Measurements from ENCODE around the gene AP4S1.
"Not testable (repeated sequence)": the region's sequence is repeated elsewhere in the genome, so short reads cannot be mapped to it uniquely, and the experiment has no call there.

The AP4S1 gene

DNA sequence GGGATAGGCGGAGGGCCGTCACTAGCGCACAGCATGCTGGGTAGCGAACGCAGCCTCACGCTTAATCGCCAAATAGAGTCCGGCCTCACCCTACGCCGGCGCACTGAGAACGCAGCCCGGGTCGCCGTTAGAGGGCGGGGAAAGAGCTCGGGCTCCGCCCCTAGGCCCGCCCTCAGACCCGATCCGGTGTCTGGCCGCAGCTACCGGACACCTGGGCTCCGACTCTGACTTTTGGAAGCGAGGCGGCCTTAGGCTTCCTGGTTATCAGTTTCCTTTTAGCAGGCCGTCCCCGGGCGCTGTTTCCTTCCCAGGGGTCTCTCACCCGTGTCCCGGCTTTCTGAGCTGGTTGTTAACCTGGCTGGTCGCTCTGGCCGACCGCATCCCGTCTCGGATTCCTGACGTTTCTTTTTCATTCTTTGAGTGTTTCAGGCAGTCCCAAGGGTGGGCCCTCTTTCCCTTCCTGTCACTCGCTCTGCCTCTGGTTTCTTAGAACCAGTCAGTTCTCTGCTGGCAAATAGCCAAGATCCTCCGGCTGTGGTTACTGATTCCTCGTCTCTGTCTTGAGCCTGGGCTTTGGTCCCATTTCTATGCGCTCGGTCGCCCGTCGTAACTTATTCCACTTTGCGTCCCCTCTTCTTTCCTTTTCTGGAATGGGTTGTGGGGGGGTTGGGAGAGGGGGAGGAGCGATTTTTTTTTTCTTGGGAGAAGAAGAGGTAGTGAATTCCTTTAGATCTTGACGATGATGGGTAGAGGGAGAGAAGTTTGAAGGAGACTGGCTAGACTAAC is 1.2 kb downstream of the AP4S1 start:
- no peaks in the 10 kb centered on the region for H3K36me3 ChIP-seq (ENCODE audit: control insufficient read depth, insufficient read depth, low read length)
- H3K4me3 ChIP-seq (ENCODE audit: low read depth, low read length): peak overlapping the region; percentile 94
- H3K9ac ChIP-seq (ENCODE audit: low read depth, low read length): peak overlapping the region; percentile 49
- H3K27ac ChIP-seq (ENCODE audit: low read depth, low read length): peak overlapping the region; percentile 97
- no peaks in the 10 kb centered on the region for H3K27me3 ChIP-seq (ENCODE audit: control insufficient read depth, insufficient read depth, low read length)
- H3K9me3 ChIP-seq (ENCODE audit: control insufficient read depth, insufficient read depth, low read length): no peaks in the 10 kb centered on the region
- H3K4me1 ChIP-seq (ENCODE audit: control insufficient read depth, insufficient read depth, low read length): peaks cover 17% of the 10 kb centered on the region; the same call in 1 of the 2 replicates

DNA sequence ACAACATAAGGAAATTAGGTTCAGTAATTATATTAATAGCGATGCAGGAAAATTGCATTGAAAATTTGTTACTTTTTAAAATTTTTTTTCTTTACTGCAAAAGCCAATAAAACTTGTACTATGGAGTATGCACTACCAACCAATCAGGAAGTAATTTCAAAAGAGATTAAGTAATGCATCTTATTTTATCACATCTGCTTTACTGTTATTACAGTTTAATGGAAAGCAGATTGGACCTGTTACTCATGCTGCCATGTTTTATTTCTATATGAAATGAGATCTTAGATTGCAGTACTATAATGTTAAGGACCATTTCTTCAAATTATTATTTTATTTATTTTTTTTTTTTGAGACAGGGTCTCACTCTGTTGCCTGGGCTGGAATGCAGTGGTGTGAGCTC is 2.4 kb downstream of the AP4S1 start:
- Histone ChIP-seq H3K9me3 (ENCODE audit: control insufficient read depth, insufficient read depth, low read length) (no peaks in the 10 kb centered on the region), H3K9ac (ENCODE audit: low read depth, low read length) (no peak overlapping the region), H3K4me3 (ENCODE audit: low read depth, low read length) (peak overlapping the region; percentile 94)

DNA sequence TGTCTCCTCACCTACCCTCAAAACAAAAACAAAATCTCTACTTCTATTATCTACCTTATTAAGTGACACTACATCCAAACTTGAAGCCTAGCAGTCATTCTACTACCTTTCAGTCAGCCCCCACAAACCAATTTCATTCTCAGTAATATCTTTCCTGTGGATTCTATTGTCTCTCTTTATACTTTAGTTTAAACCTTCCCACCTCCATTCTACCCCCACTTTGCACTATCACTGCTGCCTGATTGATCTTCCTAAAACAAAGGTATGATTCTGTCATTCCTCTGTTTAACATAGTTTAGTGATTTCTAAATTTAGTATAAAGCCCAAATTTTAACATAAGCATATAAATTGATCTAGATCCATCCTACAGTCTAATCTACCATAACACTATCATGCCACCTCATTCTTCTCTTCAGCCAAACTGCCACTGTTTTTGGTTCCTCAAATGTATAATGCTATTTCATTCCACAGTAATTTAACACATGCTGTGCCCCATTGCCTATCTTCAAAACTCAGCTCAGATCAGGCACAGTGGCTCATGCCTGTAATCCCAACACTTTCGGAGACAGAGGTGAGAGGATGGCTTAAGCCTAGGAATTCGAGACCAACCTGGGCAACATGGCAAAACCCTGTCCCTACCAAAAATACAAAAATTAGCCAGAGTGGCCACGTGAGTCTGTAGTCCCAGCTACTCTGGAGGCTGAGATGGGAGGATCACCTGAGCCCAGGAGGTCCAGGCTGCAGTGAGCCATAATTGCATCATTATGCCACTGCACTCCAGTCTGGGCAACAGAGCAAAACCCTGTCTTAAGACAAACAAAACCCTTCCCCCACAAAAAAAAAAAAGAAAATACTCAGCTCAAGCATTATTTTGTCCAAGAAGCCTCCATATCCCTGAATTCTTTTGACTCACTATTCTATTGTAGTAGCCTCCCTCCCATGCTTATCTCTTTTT is 3.8 kb downstream of the AP4S1 start:
- Histone ChIP-seq H3K36me3 (ENCODE audit: control insufficient read depth, insufficient read depth, low read length) (no peaks in the 10 kb centered on the region), H3K27me3 (ENCODE audit: control insufficient read depth, insufficient read depth, low read length) (no peaks in the 10 kb centered on the region), H3K9me3 (ENCODE audit: control insufficient read depth, insufficient read depth, low read length) (no peaks in the 10 kb centered on the region), H3K27ac (ENCODE audit: low read depth, low read length) (no peak overlapping the region), H3K9ac (ENCODE audit: low read depth, low read length) (no peak overlapping the region), H3K4me3 (ENCODE audit: low read depth, low read length) (no peak overlapping the region), H3K4me1 (ENCODE audit: control insufficient read depth, insufficient read depth, low read length) (peaks cover 6% of the 10 kb centered on the region; the same call in 1 of the 2 replicates)

More for the DNA sequence above, 2.4 kb downstream of the AP4S1 start:
- H3K27ac ChIP-seq (ENCODE audit: low read depth, low read length): peak overlapping the region; percentile 97
- H3K36me3 ChIP-seq (ENCODE audit: control insufficient read depth, insufficient read depth, low read length): no peaks in the 10 kb centered on the region
- no peaks in the 10 kb centered on the region for H3K27me3 ChIP-seq (ENCODE audit: control insufficient read depth, insufficient read depth, low read length)
- H3K4me1 ChIP-seq (ENCODE audit: control insufficient read depth, insufficient read depth, low read length): peaks cover 17% of the 10 kb centered on the region; the same call in 1 of the 2 replicates

DNA sequence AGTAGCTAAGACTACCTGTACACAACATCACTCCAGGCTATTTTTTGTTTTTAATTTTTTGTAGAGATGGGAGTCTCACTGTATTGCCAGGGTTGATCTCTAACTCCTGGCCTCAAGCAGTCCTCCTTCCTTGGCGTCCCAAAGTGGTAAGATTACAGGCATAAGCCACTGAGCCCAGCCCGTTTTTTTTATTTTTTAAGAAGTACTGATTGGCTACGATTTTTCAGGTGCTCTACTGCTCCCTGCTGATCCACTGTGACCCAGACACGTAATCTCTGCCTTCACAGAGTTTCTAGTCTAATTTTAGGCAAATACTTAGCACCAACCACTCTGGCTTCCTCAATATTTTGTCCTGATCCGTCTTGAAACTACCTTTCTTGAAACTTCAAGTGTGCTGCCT is 5.0 kb downstream of the AP4S1 start:
- Histone ChIP-seq H3K9ac (ENCODE audit: low read depth, low read length) (no peak overlapping the region), H3K36me3 (ENCODE audit: control insufficient read depth, insufficient read depth, low read length) (no peaks in the 10 kb centered on the region), H3K4me3 (ENCODE audit: low read depth, low read length) (no peak overlapping the region), H3K4me1 (ENCODE audit: control insufficient read depth, insufficient read depth, low read length) (no peaks in the 10 kb centered on the region), H3K27ac (ENCODE audit: low read depth, low read length) (no peak overlapping the region), H3K27me3 (ENCODE audit: control insufficient read depth, insufficient read depth, low read length) (no peaks in the 10 kb centered on the region), H3K9me3 (ENCODE audit: control insufficient read depth, insufficient read depth, low read length) (no peaks in the 10 kb centered on the region)

DNA sequence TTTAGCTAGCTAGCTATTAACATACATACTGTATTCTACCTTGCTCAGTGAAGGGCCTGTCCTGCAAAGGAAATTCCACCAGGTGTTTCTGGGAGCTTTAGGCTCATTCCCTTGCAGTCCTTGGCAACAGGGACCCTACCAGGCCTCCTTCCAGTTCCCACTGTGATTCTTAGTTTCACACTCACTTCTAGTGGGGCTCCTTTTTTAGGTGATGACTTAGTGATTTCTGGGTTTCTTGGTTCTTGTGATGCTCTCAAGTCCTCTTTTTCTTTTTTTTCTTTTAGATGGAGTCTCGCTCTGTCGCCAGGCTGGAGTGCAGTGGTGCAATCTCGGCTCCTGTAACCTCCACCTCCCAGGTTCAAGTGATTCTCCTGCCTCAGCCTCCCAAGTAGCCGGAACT is 11.1 kb downstream of the AP4S1 start:
- no peaks in the 10 kb centered on the region for H3K27me3 ChIP-seq (ENCODE audit: control insufficient read depth, insufficient read depth, low read length)

DNA sequence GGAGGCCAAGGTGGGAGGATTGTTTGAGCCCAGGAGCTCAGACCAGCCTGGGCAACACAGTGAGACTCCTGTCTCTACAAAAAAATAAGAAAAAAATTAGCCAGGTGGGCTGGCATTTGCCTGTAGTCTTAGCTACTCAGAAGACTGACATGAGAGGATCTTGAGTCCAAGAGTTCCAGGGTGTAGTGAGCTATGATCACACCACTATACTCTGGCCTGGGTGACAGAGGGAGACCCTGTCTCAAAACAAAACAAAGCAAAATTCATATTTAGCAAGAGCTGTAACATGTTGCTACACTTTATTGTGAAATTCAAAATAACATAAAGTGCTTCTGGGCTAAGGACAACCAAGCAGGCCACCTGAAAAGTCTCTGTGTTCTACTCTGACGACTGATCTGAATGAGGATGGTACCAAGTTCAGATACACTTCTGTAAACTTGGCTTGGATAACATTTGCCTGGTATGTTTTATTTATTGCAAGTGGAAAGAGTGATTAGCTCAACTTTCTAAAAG is 12.3 kb downstream of the AP4S1 start:
- Histone ChIP-seq H3K9ac (ENCODE audit: low read depth, low read length) (no peak overlapping the region), H3K36me3 (ENCODE audit: control insufficient read depth, insufficient read depth, low read length) (no peaks in the 10 kb centered on the region), H3K27me3 (ENCODE audit: control insufficient read depth, insufficient read depth, low read length) (no peaks in the 10 kb centered on the region), H3K9me3 (ENCODE audit: control insufficient read depth, insufficient read depth, low read length) (no peaks in the 10 kb centered on the region), H3K4me1 (ENCODE audit: control insufficient read depth, insufficient read depth, low read length) (peaks cover 11% of the 10 kb centered on the region), H3K27ac (ENCODE audit: low read depth, low read length) (peak overlapping the region; percentile 32), H3K4me3 (ENCODE audit: low read depth, low read length) (no peak overlapping the region)

More for the DNA sequence above, 11.1 kb downstream of the AP4S1 start:
- Histone ChIP-seq H3K4me3 (ENCODE audit: low read depth, low read length) (no peak overlapping the region), H3K9me3 (ENCODE audit: control insufficient read depth, insufficient read depth, low read length) (no peaks in the 10 kb centered on the region), H3K4me1 (ENCODE audit: control insufficient read depth, insufficient read depth, low read length) (peaks cover 11% of the 10 kb centered on the region), H3K36me3 (ENCODE audit: control insufficient read depth, insufficient read depth, low read length) (no peaks in the 10 kb centered on the region), H3K9ac (ENCODE audit: low read depth, low read length) (no peak overlapping the region), H3K27ac (ENCODE audit: low read depth, low read length) (no peak overlapping the region)

DNA sequence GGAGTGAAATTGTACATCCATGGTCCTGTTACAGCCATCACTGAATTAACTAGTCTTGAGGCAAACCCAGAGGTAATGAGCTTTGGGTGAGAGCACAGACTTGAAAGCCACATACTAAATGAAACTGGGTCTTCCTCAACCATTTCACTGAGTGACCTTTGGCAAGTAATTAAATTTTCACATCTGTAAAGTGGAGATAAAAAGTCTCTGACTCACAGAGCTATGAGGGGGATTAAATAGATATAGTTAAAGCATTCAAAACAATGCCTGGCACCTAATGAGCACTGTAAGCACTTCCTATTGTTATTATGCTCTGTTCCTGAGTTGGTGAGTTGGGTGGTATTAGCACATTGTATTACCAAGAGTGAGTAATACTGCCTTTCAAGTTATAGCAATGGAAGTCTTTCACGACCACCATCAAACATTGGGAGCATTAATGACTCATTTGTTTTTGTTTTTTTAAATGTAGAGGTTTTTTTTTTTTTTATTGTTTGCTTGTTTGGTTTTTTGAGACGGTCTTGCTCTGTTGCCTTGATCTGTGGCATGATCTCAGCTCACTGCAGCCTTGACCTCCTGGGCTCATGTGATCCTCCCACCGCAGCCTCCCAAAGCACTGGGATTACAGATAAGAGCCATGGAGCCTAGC is 13.2 kb downstream of the AP4S1 start:
- Histone ChIP-seq H3K27me3 (ENCODE audit: control insufficient read depth, insufficient read depth, low read length) (no peaks in the 10 kb centered on the region), H3K9ac (ENCODE audit: low read depth, low read length) (no peak overlapping the region), H3K4me3 (ENCODE audit: low read depth, low read length) (no peak overlapping the region), H3K9me3 (ENCODE audit: control insufficient read depth, insufficient read depth, low read length) (no peaks in the 10 kb centered on the region), H3K27ac (ENCODE audit: low read depth, low read length) (peak overlapping the region; percentile 91), H3K4me1 (ENCODE audit: control insufficient read depth, insufficient read depth, low read length) (peaks cover 17% of the 10 kb centered on the region), H3K36me3 (ENCODE audit: control insufficient read depth, insufficient read depth, low read length) (no peaks in the 10 kb centered on the region)

DNA sequence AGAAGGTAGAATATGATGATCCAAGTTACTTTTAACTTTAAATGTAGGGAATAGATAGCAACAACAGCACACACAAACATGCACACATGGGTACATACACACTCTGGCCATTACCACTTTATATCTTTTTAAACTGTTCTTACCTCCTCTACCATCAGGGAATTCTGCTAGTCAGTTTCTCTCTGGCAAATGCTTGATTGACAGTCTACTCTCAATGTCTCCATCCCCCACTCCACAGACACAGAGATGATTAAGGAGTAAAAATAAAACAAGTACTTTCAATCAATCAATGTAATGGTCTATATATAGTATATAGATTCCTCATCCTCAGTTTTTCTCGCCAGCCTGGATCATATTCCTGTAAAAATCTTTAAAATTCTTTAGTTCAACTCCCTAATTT is 16.9 kb downstream of the AP4S1 start:
- no peaks in the 10 kb centered on the region for H3K36me3 ChIP-seq (ENCODE audit: control insufficient read depth, insufficient read depth, low read length)
- no peaks in the 10 kb centered on the region for H3K27me3 ChIP-seq (ENCODE audit: control insufficient read depth, insufficient read depth, low read length)
- no peak overlapping the region for H3K4me3 ChIP-seq (ENCODE audit: low read depth, low read length)
- H3K27ac ChIP-seq (ENCODE audit: low read depth, low read length): peak overlapping the region; percentile 22
- H3K9me3 ChIP-seq (ENCODE audit: control insufficient read depth, insufficient read depth, low read length): no peaks in the 10 kb centered on the region
- no peak overlapping the region for H3K9ac ChIP-seq (ENCODE audit: low read depth, low read length)
- H3K4me1 ChIP-seq (ENCODE audit: control insufficient read depth, insufficient read depth, low read length): peaks cover 17% of the 10 kb centered on the region

DNA sequence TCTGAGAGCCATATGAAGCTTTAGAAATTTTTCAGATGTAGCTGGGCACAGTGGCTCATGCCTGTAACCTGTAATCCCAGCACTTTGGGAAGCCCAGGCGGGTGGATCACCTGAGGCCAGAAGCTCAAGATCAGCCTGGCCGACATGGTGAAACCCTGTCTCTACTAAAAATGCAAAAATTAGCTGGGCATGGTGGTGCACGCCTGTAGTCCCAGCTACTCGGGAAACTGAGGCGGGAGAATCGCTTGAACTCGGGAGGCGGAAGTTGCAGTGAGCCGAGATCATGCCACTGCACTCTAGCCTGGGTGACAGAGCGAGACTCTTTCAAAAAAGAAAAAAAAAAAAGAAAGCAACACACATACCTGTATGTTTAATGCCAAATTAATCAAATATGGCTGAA is 17.4 kb downstream of the AP4S1 start:
- not testable (repeated sequence) for H3K9me3 ChIP-seq (ENCODE audit: control insufficient read depth, insufficient read depth, low read length); H3K4me3 ChIP-seq (ENCODE audit: low read depth, low read length); H3K36me3 ChIP-seq (ENCODE audit: control insufficient read depth, insufficient read depth, low read length); H3K9ac ChIP-seq (ENCODE audit: low read depth, low read length); H3K27me3 ChIP-seq (ENCODE audit: control insufficient read depth, insufficient read depth, low read length)
- H3K4me1 ChIP-seq (ENCODE audit: control insufficient read depth, insufficient read depth, low read length): peaks cover 14% of the 10 kb centered on the region
- H3K27ac ChIP-seq (ENCODE audit: low read depth, low read length): peak overlapping the region; percentile 22

DNA sequence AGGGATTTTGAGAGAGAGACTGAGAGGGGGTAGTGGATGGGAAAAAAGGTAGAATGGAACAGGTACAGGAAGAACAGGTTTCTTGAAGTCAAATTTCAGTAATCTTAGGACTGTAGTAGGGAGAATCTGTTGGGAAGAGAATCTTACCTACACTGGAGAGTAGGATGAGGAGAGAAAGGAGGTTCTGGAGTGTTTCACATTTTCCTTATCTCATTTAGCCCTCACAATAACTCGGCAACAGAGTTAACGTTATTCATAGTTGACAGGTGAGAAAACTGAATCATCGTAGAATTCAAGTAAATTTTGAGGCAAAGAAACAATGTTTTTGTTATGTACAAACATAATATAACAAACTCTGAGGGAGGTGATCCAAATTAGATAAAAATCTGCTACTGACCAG is 17.9 kb downstream of the AP4S1 start:
- H3K9ac ChIP-seq (ENCODE audit: low read depth, low read length): no peak overlapping the region
- no peaks in the 10 kb centered on the region for H3K27me3 ChIP-seq (ENCODE audit: control insufficient read depth, insufficient read depth, low read length)
- H3K27ac ChIP-seq (ENCODE audit: low read depth, low read length): peak overlapping the region; percentile 6
- no peak overlapping the region for H3K4me3 ChIP-seq (ENCODE audit: low read depth, low read length)
- no peaks in the 10 kb centered on the region for H3K36me3 ChIP-seq (ENCODE audit: control insufficient read depth, insufficient read depth, low read length)
- peaks cover 9% of the 10 kb centered on the region for H3K4me1 ChIP-seq (ENCODE audit: control insufficient read depth, insufficient read depth, low read length)
- no peaks in the 10 kb centered on the region for H3K9me3 ChIP-seq (ENCODE audit: control insufficient read depth, insufficient read depth, low read length)
